HG02885 (cell line): ENCODE results near the gene CNOT1.
"Not testable (repeated sequence)": the region's sequence is repeated elsewhere in the genome, so short reads cannot be mapped to it uniquely, and the experiment has no call there.

ENCODE experiments used
- ATAC-seq: cut with Tn5 transposase; IDR thresholded peaks from one replicate; pipeline ENCODE4 v1.9.1; 2021; ENCODE audit warnings: mild to moderate bottlenecking; ENCODE audit not compliant: unreplicated experiment, poor library complexity

Gene CNOT1

GRCh38 chr16:58629733-58630640 lies at the start of gene CNOT1:
Gene CNOT1, minus strand, starts transcription at chr16:58629826. Its CDS starts 30,489 bp downstream, at chr16:58599337.
- peak; percentile 83 for ATAC-seq

- ATAC-seq = no peak
Observed at GRCh38 chr16:58678716-58679115, 49.1 kb upstream of the CNOT1 start.

- no peak for ATAC-seq
Observed at GRCh38 chr16:58678269-58678668, 48.6 kb upstream of the CNOT1 start.

GRCh38 chr16:58670946-58671583 lies 41.4 kb upstream of the CNOT1 start:
- no peak for ATAC-seq

- no peak for ATAC-seq
Observed at GRCh38 chr16:58670177-58670576, 40.6 kb upstream of the CNOT1 start.

GRCh38 chr16:58665200-58665599 lies 35.6 kb upstream of the CNOT1 start:
- ATAC-seq = no peak

- ATAC-seq = peak; percentile 91
Observed at GRCh38 chr16:58661199-58661830, 31.7 kb upstream of the CNOT1 start.

- ATAC-seq = not testable (repeated sequence)
Observed at GRCh38 chr16:58659911-58660310, 30.3 kb upstream of the CNOT1 start.

- ATAC-seq = no peak
Observed at GRCh38 chr16:58658796-58659211, 29.2 kb upstream of the CNOT1 start.

GRCh38 chr16:58656899-58657298 lies 27.3 kb upstream of the CNOT1 start:
- ATAC-seq = no peak

- ATAC-seq = no peak
Observed at GRCh38 chr16:58655215-58655596, 25.6 kb upstream of the CNOT1 start.

- no peak for ATAC-seq
Observed at GRCh38 chr16:58654560-58655214, 25.1 kb upstream of the CNOT1 start.

GRCh38 chr16:58652741-58653140 lies 23.1 kb upstream of the CNOT1 start:
- no peak for ATAC-seq

GRCh38 chr16:58651965-58652348 lies 22.3 kb upstream of the CNOT1 start:
- ATAC-seq = no peak

GRCh38 chr16:58649707-58650106 lies 20.1 kb upstream of the CNOT1 start:
- ATAC-seq = no peak

GRCh38 chr16:58647107-58647506 lies 17.5 kb upstream of the CNOT1 start:
- no peak for ATAC-seq

- ATAC-seq = no peak
Observed at GRCh38 chr16:58644765-58645487, 15.3 kb upstream of the CNOT1 start.

GRCh38 chr16:58644108-58644507 lies 14.5 kb upstream of the CNOT1 start:
- ATAC-seq = no peak

GRCh38 chr16:58640949-58641348 lies 11.3 kb upstream of the CNOT1 start:
- ATAC-seq = no peak

GRCh38 chr16:58639836-58640235 lies 10.2 kb upstream of the CNOT1 start:
- ATAC-seq = no peak
